HCT116 (cell line): ENCODE results near the gene TIMM21. TPM values are rescaled to one million over a fixed set of nuclear protein-coding genes. Genes with fewer than 3 reads are reported as not detected.

ENCODE experiments used
- ATAC-seq: fragments of 200-7000 bp; cut with Tn5 transposase; 2 replicates; pipeline ENCODE4 v1.9.1; 2020; ENCODE audit warnings: mild to moderate bottlenecking, moderate library complexity
- BruUV-seq: library from RNA; stranded (reverse); fragments of 400-500 nt; replicated peaks from 2 replicates; lab custom pipeline; 2021; lab: Mats Ljungman, UMichigan
- CTCF ChIA-PET: fragments of 300-600 bp; sonication (Branson Sonifier 250); formaldehyde crosslinking; loops from one replicate; lab custom pipeline; 2021; ENCODE audit warnings: antibody characterized with exemption; lab: Charles Lee
- POLR2A ChIA-PET: fragments of 300-600, 350-600 bp; sonication (Branson Sonifier 250); formaldehyde crosslinking; loops from one replicate; lab custom pipeline; 2021; ENCODE audit warnings: antibody characterized with exemption; lab: Charles Lee
- RAD21 ChIA-PET, 2 experiments: fragments of 300-600 bp; sonication (Branson Sonifier 250); formaldehyde crosslinking; loops; one replicate each; lab custom pipeline; 2023; ENCODE audit warnings: low total read pairs in 2 of 2; ENCODE audit not compliant: uncharacterized antibody in 2 of 2, unreplicated experiment in 2 of 2, low non-redundant PET in 1 of 2; lab: Charles Lee
- DNase-seq: peaks from one replicate; pipeline ENCODE4 v3.0.0-alpha.2; 2010; ENCODE audit warnings: low read depth, low spot score
- H2AFZ ChIP-seq: fragments of 200-600 bp; shearing (Covaris generic), sonication (generic); 2 replicates; pipeline ENCODE4 v1.6.1; 2017; ENCODE audit warnings: low read depth, mixed run types, mixed read lengths, antibody characterized with exemption, low read length; ENCODE audit not compliant: poor library complexity, severe bottlenecking
- H3K27ac ChIP-seq: 2 replicates; pipeline ENCODE4 v1.5.1; 2012; ENCODE audit warnings: low read depth, low read length
- H3K27me3 ChIP-seq: fragments of 200-600 bp; sonication (generic); 2 replicates; pipeline ENCODE4 v1.6.1; 2016; ENCODE audit warnings: mixed run types, low read length, mixed read lengths; ENCODE audit not compliant: insufficient read depth
- H3K36me3 ChIP-seq, 2 experiments: fragments of 200-500 bp in 1 of 2; fragments of 200-600 bp in 1 of 2; sonication (Bioruptor generic) in 1 of 2; sonication (generic) in 1 of 2; 2 replicates each; pipeline versions ENCODE4 v1.5.1 to v1.6.1; 2014 to 2016; ENCODE audit warnings: low read length in 2 of 2, inconsistent platforms in 1 of 2, mixed read lengths in 1 of 2, mixed run types in 1 of 2; ENCODE audit not compliant: insufficient read depth in 2 of 2, control insufficient read depth in 1 of 2
- H3K4me1 ChIP-seq, 2 experiments: fragments of 200-600 bp in 1 of 2; sonication (generic) in 1 of 2; 2 replicates each; pipeline versions ENCODE4 v1.5.1 to v1.6.1; 2012 to 2017; ENCODE audit warnings: low read length in 2 of 2, inconsistent platforms in 1 of 2, mild to moderate bottlenecking in 1 of 2, mixed read lengths in 1 of 2, mixed run types in 1 of 2, moderate library complexity in 1 of 2; ENCODE audit not compliant: insufficient read depth in 2 of 2, control insufficient read depth in 1 of 2
- H3K4me2 ChIP-seq: fragments of 200-600 bp; sonication (generic); 2 replicates; pipeline ENCODE4 v1.6.1; 2017; ENCODE audit warnings: mixed run types, low read length, mixed read lengths
- H3K4me3 ChIP-seq, 2 experiments: fragments of 200-600 bp in 1 of 2; sonication (generic) in 1 of 2; replicated peaks in 1 of 2; 2 replicates each; pipeline ENCODE4 v1.5.1; 2011 to 2016; ENCODE audit warnings: low read length in 2 of 2, control low read depth in 1 of 2, low read depth in 1 of 2, mild to moderate bottlenecking in 1 of 2, mixed read lengths in 1 of 2, mixed run types in 1 of 2
- H3K79me2 ChIP-seq: fragments of 200-600 bp; sonication (generic); 2 replicates; pipeline ENCODE4 v1.6.1; 2017; ENCODE audit warnings: mild to moderate bottlenecking, mixed run types, low read length, moderate library complexity, mixed read lengths; ENCODE audit not compliant: insufficient read depth
- H3K9ac ChIP-seq: fragments of 200-600 bp; sonication (generic); 2 replicates; pipeline ENCODE4 v1.6.1; 2016; ENCODE audit warnings: low read length, mixed read lengths
- H3K9me2 ChIP-seq: fragments of 200-600 bp; sonication (generic), shearing (Covaris generic); 2 replicates; pipeline ENCODE4 v1.6.1; 2017; ENCODE audit warnings: mixed run types, mild to moderate bottlenecking, moderate library complexity; ENCODE audit not compliant: insufficient read depth
- H3K9me3 ChIP-seq, 2 experiments: fragments of 200-500 bp in 1 of 2; fragments of 200-600 bp in 1 of 2; sonication (Bioruptor generic) in 1 of 2; sonication (generic) in 1 of 2; 2 replicates each; pipeline ENCODE4 v1.6.1; 2014 to 2017; ENCODE audit warnings: low read length in 2 of 2, mixed read lengths in 2 of 2, inconsistent platforms in 1 of 2, low read depth in 1 of 2, mild to moderate bottlenecking in 1 of 2, mixed run types in 1 of 2, moderate library complexity in 1 of 2; ENCODE audit not compliant: control insufficient read depth in 1 of 2, insufficient read depth in 1 of 2
- H4K20me1 ChIP-seq: fragments of 200-600 bp; sonication (generic), shearing (Covaris generic); 2 replicates; pipeline ENCODE4 v1.6.1; 2017; ENCODE audit warnings: mixed run types, mild to moderate bottlenecking, moderate library complexity; ENCODE audit not compliant: insufficient read depth
- EGR1 ChIP-seq: IDR thresholded peaks from 2 replicates; pipeline ENCODE4 v1.6.1; 2012; ENCODE audit warnings: low read depth
- EZH2 ChIP-seq: fragments of 200-600 bp; sonication (generic); IDR thresholded peaks from 2 replicates; pipeline ENCODE4 v1.6.1; 2017; ENCODE audit warnings: antibody characterized with exemption, mixed run types
- POLR2A ChIP-seq: IDR thresholded peaks from 2 replicates; pipeline ENCODE4 v1.7.0; 2011; ENCODE audit warnings: borderline replicate concordance; ENCODE audit not compliant: insufficient read depth, insufficient read length; ENCODE audit errors: extremely low read depth
- SP1 ChIP-seq: IDR thresholded peaks from 2 replicates; pipeline ENCODE4 v1.6.1; 2012; ENCODE audit warnings: low read depth
- SRF ChIP-seq: IDR thresholded peaks from 2 replicates; pipeline ENCODE4 v1.6.1; 2012; ENCODE audit warnings: low read depth
- ZFX ChIP-seq: fragments of 450-650 bp; IDR thresholded peaks from 2 replicates; pipeline ENCODE4 v1.6.1; 2017
- intact Hi-C: fragments of 100-400 bp; cut with micrococcal nuclease; formaldehyde crosslinking; loops from 2 replicates; pipeline ENCODE4 v1.10.0; 2022
- total RNA-seq: library from RNA; stranded (reverse); gene quantifications from one replicate; pipeline ENCODE4 v1.2.1, GENCODE V29; 2021; ENCODE audit not compliant: unreplicated experiment
- TF ChIP-seq, protein P1 (sequence below): IDR thresholded peaks from 2 replicates; pipeline ENCODE4 v1.6.1; 2012

TIMM21 gene
- total RNA-seq, 1 experiment from 2014 or later: 33.3 TPM

DNA sequence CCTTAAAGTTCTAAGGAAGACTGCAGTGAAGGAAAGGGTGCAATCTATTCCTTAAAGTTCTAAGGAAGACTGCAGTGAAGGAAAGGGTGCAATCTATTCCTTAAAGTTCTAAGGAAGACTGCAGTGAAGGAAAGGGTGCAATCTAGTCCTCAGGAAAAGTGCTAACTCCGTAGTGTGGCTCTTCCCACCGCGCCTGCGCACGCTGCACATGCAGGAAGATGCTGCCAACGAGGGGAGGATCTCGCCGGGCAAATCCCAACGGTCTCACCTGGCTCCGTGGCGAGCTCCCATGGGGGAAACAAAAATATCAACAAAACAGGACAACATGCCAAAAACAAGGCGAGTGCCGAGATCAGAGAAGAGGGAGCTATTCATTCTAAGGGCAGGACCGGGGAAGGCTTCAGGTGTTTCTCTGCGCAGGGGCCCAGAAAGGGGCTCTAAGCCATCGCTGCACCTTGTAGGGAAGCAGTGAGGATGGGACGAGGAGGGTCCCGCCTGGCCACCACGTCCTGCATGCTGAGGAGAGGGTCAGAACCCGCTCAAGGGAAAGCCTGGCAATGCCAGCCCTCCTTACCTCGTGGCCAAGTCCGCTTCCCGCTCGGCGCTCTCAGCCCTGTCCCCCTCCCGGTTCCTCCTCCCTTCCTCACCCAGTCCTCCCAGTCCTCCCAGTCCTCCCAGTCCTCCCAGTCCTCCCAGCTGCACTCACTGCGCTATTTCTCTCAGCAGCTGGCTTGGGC is 24.5 kb downstream of the TIMM21 start:
- H3K36me3 ChIP-seq: no peaks in the 10 kb centered on the region
- H3K4me2 ChIP-seq: no peak overlapping the region
- H3K9ac ChIP-seq: no peak overlapping the region
- no peak for TF ChIP-seq SP1
- no peak for TF ChIP-seq EZH2
- TF ChIP-seq ZFX: no peak
- TF ChIP-seq, all 23 proteins: peak for 0
- POLR2A ChIA-PET: no interaction called here
- H3K9me3 ChIP-seq: no peaks in the 10 kb centered on the region
- no peak for ATAC-seq
- intact Hi-C loops: no loop called here
- no TSS peak for BruUV-seq
- no peaks in the 10 kb centered on the region for H3K9me2 ChIP-seq
- H3K4me1 ChIP-seq: no peaks in the 10 kb centered on the region
- H3K27me3 ChIP-seq: peaks cover 49% of the 10 kb centered on the region
- H3K27ac ChIP-seq: no peak overlapping the region
- no peaks in the 10 kb centered on the region for H4K20me1 ChIP-seq
- CTCF ChIA-PET: no interaction called here
- RAD21 ChIA-PET: no interaction called here
- no peak overlapping the region for H2AFZ ChIP-seq
- DNase-seq: no peak
- H3K79me2 ChIP-seq: no peaks in the 10 kb centered on the region
- H3K4me3 ChIP-seq: no peak overlapping the region

DNA sequence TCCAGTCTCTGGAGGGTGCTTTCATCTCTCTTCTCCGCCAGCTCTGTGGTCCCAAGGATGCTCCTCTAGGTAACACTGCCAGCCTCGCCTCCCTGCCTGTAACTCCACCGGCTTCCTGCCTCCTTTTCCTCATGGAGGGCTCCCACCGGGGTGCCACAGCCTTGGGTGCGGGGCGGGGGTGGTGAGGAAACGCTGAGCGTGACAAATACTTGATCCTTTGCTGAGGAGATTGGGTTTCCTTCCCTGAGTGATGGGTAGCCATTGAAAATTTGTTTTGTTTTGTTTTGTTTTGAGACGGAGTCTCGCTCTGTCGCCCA is 25.1 kb downstream of the TIMM21 start:
- Histone ChIP-seq H2AFZ (no peak overlapping the region), H3K27me3 (peaks cover 52% of the 10 kb centered on the region), H3K79me2 (no peaks in the 10 kb centered on the region), H3K9me3 (no peaks in the 10 kb centered on the region), H3K9ac (no peak overlapping the region), H3K36me3 (no peaks in the 10 kb centered on the region), H3K4me3 (no peak overlapping the region), H3K4me1 (no peaks in the 10 kb centered on the region), H4K20me1 (no peaks in the 10 kb centered on the region), H3K27ac (no peak overlapping the region), H3K4me2 (no peak overlapping the region), H3K9me2 (no peaks in the 10 kb centered on the region)
- BruUV-seq: no TSS peak
- TF ChIP-seq, protein P1, sequence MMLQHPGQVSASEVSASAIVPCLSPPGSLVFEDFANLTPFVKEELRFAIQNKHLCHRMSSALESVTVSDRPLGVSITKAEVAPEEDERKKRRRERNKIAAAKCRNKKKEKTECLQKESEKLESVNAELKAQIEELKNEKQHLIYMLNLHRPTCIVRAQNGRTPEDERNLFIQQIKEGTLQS: no peak
- TF ChIP-seq POLR2A: no peak
- no peak for TF ChIP-seq SRF
- TF ChIP-seq EGR1: no peak
- CTCF ChIA-PET: no interaction called here
- ATAC-seq (no peak), DNase-seq (no peak)
- RAD21 ChIA-PET: no interaction called here
- intact Hi-C loops: no loop called here
- POLR2A ChIA-PET: no interaction called here
